ENCODE results near the gene ABL1.

ABL1 gene

DNA sequence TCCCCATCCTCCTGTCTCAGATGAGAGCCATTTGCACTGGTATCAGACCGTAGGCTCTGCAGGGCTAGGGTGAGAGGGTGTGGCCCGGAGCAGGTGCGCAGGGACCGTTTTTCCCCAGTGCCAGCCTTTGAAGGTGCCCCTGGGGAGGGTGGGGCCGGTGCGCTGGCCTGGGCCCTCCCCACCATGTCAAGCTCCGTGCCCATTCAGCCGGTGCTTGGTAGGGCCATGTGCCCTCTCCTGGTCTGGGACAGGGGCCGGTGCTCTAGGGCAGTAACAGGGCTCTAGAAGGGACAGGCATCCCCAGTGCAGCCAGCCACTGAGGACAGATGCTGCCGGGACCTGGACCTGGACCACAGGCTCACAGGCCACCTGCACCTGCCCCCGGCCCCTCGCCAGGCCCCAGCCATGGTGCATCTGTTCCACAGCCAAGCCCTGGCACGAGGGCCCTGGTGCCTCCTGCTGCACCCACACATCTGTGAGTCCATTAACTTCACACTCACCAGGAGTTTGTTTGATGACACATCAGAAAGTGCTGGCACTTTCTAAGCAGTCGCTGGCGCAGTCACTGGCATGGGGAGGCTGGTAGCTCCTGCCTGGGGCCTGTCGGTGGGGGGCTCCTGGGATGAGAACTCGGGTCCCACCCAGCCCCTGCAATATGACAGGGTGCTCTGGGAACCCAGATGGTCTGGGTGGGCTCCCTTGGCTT, 66.6 kb downstream of the ABL1 start:
- TF ChIP-seq TAF1 (IDR thresholded peaks at IDR 0.05; ENCODE audit: borderline replicate concordance, insufficient read depth, low read length) (no peak), FOXP2 (optimal IDR thresholded peaks at IDR 0.05; ENCODE audit: borderline replicate concordance, extremely low read depth, extremely low read length, insufficient read depth) (no peak), SIN3A (IDR thresholded peaks at IDR 0.05; ENCODE audit: borderline replicate concordance, insufficient read depth, low read length) (no peak), POLR2AphosphoS5 (IDR thresholded peaks at IDR 0.05; ENCODE audit: low read depth, low read length) (no peak)
- TF ChIP-seq, protein P1, sequence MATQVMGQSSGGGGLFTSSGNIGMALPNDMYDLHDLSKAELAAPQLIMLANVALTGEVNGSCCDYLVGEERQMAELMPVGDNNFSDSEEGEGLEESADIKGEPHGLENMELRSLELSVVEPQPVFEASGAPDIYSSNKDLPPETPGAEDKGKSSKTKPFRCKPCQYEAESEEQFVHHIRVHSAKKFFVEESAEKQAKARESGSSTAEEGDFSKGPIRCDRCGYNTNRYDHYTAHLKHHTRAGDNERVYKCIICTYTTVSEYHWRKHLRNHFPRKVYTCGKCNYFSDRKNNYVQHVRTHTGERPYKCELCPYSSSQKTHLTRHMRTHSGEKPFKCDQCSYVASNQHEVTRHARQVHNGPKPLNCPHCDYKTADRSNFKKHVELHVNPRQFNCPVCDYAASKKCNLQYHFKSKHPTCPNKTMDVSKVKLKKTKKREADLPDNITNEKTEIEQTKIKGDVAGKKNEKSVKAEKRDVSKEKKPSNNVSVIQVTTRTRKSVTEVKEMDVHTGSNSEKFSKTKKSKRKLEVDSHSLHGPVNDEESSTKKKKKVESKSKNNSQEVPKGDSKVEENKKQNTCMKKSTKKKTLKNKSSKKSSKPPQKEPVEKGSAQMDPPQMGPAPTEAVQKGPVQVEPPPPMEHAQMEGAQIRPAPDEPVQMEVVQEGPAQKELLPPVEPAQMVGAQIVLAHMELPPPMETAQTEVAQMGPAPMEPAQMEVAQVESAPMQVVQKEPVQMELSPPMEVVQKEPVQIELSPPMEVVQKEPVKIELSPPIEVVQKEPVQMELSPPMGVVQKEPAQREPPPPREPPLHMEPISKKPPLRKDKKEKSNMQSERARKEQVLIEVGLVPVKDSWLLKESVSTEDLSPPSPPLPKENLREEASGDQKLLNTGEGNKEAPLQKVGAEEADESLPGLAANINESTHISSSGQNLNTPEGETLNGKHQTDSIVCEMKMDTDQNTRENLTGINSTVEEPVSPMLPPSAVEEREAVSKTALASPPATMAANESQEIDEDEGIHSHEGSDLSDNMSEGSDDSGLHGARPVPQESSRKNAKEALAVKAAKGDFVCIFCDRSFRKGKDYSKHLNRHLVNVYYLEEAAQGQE (IDR thresholded peaks at IDR 0.05; ENCODE audit: insufficient read depth in 1 of 2, low read depth in 2 of 2, low read length in 2 of 2), result no peak

DNA sequence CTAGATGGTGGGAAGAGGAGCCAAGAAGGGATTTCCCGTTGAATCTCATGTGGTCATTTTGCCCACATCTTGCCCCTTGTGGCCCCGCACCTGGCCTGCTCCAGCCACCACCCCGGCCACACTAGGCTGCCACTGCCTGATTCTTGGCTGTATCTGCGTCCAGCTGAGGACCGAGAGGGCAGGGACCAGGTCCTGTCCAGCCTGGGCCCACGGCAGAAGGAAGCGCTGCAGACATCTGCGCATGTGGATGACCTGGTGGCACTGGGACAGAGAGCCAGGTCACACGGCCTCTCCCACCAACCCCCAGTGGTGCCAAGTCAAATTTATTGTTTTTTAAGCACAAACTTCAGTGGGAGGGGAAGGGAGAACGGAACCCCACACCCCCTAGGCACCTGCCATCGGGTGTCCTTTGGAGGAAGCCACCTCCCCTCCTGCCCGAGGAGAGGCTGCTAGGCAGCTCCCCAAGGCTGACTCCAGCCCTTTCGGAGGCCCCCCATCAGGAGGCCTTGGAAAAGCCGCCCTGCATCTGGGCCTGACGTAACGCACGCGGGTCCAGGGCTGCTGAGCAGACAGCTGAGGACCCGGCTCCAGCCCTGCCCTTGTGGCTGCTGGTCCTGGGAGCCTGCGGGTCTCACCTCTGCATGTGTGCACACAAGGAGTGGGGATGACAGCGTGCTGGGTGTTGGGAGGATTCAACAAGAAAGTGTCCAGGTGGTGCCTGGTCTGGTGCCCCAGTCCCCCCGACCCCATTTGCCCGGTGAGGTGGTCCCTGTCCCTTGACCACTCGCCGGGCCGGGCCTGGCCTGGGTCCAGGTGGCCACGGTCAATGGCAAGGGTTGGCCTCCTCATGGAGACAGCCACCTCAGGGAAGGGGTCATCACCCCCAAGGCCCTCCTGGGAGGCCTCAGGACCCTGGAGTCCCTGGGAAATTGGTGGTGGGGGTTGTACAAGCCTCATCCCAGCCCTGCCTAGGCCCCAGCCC, 67.4 kb downstream of the ABL1 start:
- TF ChIP-seq SIN3A (IDR thresholded peaks at IDR 0.05; ENCODE audit: borderline replicate concordance, insufficient read depth, low read length), result no peak
- no peak for TF ChIP-seq POLR2AphosphoS5 (IDR thresholded peaks at IDR 0.05; ENCODE audit: low read depth, low read length)
- no peak for TF ChIP-seq FOXP2 (optimal IDR thresholded peaks at IDR 0.05; ENCODE audit: borderline replicate concordance, extremely low read depth, extremely low read length, insufficient read depth)
- TF ChIP-seq TAF1 (IDR thresholded peaks at IDR 0.05; ENCODE audit: borderline replicate concordance, insufficient read depth, low read length), result no peak
- TF ChIP-seq, protein P1 (IDR thresholded peaks at IDR 0.05; ENCODE audit: insufficient read depth in 1 of 2, low read depth in 2 of 2, low read length in 2 of 2), result no peak

DNA sequence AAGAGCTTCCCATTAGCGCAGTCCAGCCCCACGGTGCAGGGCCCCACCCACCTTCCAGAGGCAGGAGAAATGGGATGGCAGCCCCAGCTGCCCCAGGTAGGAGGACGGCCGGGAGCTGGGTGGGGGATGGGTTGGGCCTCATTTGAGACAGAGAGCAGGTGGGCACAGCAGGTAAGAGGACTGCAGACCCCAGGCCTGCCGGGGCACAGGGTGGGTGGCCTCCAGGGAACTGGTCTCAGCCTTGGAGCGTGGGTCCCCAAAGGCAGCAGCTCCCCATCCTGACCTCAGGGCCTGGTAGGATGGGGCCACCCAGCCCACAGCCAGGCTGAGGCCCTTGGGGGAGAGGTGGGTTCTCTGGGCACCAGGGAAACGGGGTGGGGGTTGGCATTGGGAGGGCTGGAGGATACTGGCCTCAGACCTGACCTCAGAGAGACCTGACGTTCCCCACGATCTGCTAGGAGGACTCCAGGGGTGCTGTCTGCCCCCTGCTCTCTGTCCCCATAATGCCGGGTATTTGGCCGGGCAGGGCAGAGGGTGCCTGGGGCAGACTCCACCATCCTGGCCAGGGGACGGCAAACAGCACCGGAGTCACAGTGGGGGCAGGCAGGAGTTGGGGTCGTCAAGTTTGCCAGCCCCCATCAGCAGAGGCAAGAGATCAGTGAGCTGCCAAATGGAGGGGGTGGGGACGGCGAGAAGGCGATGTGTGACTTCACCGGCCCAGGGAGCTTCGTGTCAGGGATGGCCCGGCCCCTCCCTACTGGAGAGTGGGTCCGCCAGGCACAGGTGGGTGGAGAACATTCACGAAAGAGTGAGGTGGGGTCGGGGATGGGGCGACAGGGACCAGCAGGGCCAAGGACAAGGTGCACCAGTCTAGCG, 68.4 kb downstream of the ABL1 start:
- TF ChIP-seq SIN3A (IDR thresholded peaks at IDR 0.05; ENCODE audit: borderline replicate concordance, insufficient read depth, low read length), result no peak
- TF ChIP-seq, protein P1 (IDR thresholded peaks at IDR 0.05; ENCODE audit: insufficient read depth in 1 of 2, low read depth in 2 of 2, low read length in 2 of 2), result no peak
- TF ChIP-seq TAF1 (IDR thresholded peaks at IDR 0.05; ENCODE audit: borderline replicate concordance, insufficient read depth, low read length), result no peak
- no peak for TF ChIP-seq FOXP2 (optimal IDR thresholded peaks at IDR 0.05; ENCODE audit: borderline replicate concordance, extremely low read depth, extremely low read length, insufficient read depth)
- TF ChIP-seq POLR2AphosphoS5 (IDR thresholded peaks at IDR 0.05; ENCODE audit: low read depth, low read length), result no peak

DNA sequence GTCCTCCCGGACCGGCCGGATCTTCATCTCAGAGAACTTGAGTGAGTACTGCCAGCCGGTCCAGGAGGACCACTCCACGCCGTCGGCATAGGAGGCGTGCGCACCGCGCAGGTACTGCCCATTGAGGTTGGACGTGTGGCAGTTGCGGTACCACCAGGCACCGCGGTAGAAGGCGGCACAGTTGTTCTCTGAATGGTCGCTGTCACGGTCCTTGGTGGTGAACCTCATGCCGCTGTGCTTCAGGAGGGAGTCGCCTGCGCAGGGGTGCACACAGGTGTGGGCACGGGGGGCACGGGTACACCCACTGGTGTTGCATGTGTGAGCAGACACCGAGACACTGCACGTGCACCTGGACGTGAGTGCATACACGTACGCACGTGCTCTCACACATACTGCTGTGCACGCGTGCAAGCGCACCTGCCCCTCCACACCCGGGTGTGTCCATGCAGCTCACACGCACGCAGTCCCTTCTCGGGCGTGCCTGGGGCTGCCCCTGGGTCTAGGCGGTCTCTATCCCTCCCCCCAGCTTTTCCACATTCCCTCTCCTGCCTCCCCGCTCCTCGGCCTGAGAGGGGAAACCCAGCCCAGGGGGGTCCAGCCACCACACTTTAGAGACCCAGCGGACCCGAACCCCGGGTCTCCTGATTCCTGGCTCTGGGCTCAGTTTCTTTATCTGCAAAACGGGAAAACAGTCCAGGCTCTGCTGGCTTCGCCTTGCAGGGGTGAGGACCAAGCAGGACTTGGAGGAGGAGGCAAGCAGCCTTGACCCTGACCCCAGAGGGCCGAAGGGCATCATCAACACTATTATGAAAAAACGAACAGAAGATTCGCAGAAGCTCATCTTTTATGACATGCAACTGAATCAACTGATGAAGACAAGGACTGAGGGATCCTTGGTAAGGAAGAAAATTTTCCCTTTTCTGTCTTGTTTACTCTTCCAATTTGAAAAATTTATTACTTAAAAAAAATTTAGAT, 69.3 kb downstream of the ABL1 start:
- TF ChIP-seq POLR2AphosphoS5 (IDR thresholded peaks at IDR 0.05; ENCODE audit: low read depth, low read length) (no peak), SIN3A (IDR thresholded peaks at IDR 0.05; ENCODE audit: borderline replicate concordance, insufficient read depth, low read length) (no peak), TAF1 (IDR thresholded peaks at IDR 0.05; ENCODE audit: borderline replicate concordance, insufficient read depth, low read length) (no peak), FOXP2 (optimal IDR thresholded peaks at IDR 0.05; ENCODE audit: borderline replicate concordance, extremely low read depth, extremely low read length, insufficient read depth) (no peak)
- TF ChIP-seq, protein P1 (IDR thresholded peaks at IDR 0.05; ENCODE audit: insufficient read depth in 1 of 2, low read depth in 2 of 2, low read length in 2 of 2), result no peak

Measured in PFSK-1 (cell line).